ENCODE results near the gene NT5M.

The NT5M gene

DNA sequence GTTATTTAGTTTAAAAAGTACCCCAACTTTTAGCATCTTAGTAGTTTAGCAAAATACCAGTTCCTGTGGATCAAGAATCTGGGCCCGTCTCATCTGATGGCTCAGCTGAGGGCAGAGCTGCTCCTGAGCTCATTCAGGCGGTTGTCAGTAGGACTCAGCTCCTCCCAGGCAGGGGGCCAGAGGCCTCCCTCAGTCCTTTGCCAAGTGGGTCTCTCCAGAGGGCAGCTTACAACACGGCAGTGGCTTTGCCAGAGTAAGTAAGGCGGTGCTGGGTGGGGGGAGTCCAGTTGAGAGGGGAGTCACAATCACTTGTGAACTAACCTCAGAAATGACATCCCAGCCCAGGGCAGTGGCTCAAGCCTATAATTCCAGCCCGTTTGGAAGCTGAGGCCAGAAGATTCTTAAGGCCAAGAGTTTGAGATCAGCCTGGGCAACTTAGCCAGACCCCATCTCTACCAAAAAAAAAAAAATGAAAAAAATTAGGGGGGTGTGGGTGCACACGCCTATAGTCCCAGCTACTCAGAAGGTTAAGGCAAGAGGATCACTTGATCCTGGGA, 92.2 kb downstream of the NT5M start:
- DNase-seq (ENCODE audit: low read depth), result no peak

DNA sequence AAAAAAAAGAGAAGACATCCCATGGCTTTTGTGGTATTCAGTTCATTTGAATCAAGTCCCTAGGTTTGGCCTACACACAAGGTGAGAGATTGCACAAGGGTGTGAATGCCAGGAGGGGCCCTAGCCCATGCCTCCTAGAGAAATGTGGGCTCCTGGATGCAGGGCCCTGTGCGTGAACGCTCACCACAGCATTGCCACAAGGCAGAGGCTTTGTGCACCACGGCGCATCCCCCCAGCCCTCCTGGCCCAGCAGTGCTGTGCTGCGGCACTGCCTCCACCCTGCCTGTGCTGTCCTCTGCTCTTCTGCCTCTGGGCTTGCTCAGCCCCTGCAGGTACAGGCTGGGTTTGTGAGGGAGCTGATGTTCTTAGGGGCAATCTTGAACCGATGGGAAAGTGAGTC, 92.7 kb downstream of the NT5M start:
- no peak for DNase-seq (ENCODE audit: low read depth)

Measured in stimulated activated CD8-positive, alpha-beta memory T cell treated with anti-CD3 and anti-CD28 coated beads, Interleukin-12 subunit alpha, Interleukin-12 subunit beta, amount 100 ng/mL, for 4 hours (primary cell).